GM10248 (cell line): Measurements from ENCODE around the gene NFE2L2.

Experiments used
- CTCF ChIA-PET: fragments of 300-600 bp; sonication (Branson Sonifier 250); formaldehyde crosslinking; extraction: SDS; loops from one replicate; lab custom pipeline; 2021; ENCODE audit warnings: antibody characterized with exemption; lab: Yijun Ruan, JAX
- POLR2A ChIA-PET: fragments of 350-650 bp; sonication (Branson Sonifier 250); formaldehyde crosslinking; extraction: SDS; loops from one replicate; lab custom pipeline; 2020; ENCODE audit warnings: antibody characterized with exemption; lab: Yijun Ruan, JAX
- DNase-seq: peaks from one replicate; pipeline ENCODE4 v3.0.0; 2012; ENCODE audit errors: extremely low spot score
- CTCF ChIP-seq: IDR thresholded peaks from 2 replicates; pipeline ENCODE4 v1.5.1; 2012; ENCODE audit warnings: mild to moderate bottlenecking, low read depth; ENCODE audit errors: extremely low read depth, missing control alignments, control extremely low read depth

Gene NFE2L2

GRCh38 chr2:177303939-177304338 lies 39.4 kb upstream of the NFE2L2 start:
- DNase-seq, result no peak
- TF ChIP-seq CTCF, result no peak
- CTCF ChIA-PET, result interaction anchor here (1.2 to 2.3 kb wide), 3 partner anchors 8 to 155 kb away, joined by 4 to 12 read pairs (median 6); no protein-coding TSS in a partner anchor
- POLR2A ChIA-PET, result no interaction called here

- CTCF ChIA-PET, result interaction anchor here (1.5 to 1.6 kb wide), 2 partner anchors 14 to 17 kb away, joined by 4 read pairs; no protein-coding TSS in a partner anchor
- TF ChIP-seq CTCF, result no peak
- POLR2A ChIA-PET, result no interaction called here
- no peak for DNase-seq
Observed at GRCh38 chr2:177302552-177302951, 38.0 kb upstream of the NFE2L2 start.

GRCh38 chr2:177298191-177298590 lies 33.7 kb upstream of the NFE2L2 start:
- ChIA-PET CTCF (interaction anchor here (1.7 to 2.8 kb wide), 2 partner anchors 34 to 134 kb away, joined by 4 to 11 read pairs; partner anchors contain the start of gene NFE2L2), POLR2A (no interaction called here)
- no peak for TF ChIP-seq CTCF
- DNase-seq, result no peak

- DNase-seq, result peak; percentile 54
- POLR2A ChIA-PET, result no interaction called here
- TF ChIP-seq CTCF, result no peak
- CTCF ChIA-PET, result interaction anchor here (0.8 to 5.3 kb wide), 18 partner anchors 9 to 146 kb away, joined by 3 to 37 read pairs (median 5); partner anchors contain the start of gene NFE2L2
Observed at GRCh38 chr2:177296040-177296439, 31.5 kb upstream of the NFE2L2 start.

GRCh38 chr2:177295484-177295883 lies 31.0 kb upstream of the NFE2L2 start:
- ChIA-PET CTCF (interaction anchor here (0.8 to 5.3 kb wide), 16 partner anchors 9 to 131 kb away, joined by 3 to 37 read pairs (median 6); partner anchors contain the start of gene NFE2L2), POLR2A (no interaction called here)
- DNase-seq, result no peak
- TF ChIP-seq CTCF, result no peak

- POLR2A ChIA-PET, result no interaction called here
- no peak for TF ChIP-seq CTCF
- CTCF ChIA-PET, result interaction anchor here (0.6 to 5.3 kb wide), 6 partner anchors 10 to 127 kb away, joined by 3 to 37 read pairs (median 9); partner anchors contain the start of gene NFE2L2
- no peak for DNase-seq
Observed at GRCh38 chr2:177291701-177292100, 27.2 kb upstream of the NFE2L2 start.
